GM19463 (cell line): Measurements from ENCODE around the gene MOBP.
"Not testable (repeated sequence)": the region's sequence is repeated elsewhere in the genome, so short reads cannot be mapped to it uniquely, and the experiment has no call there.

ENCODE experiments used
- ATAC-seq: cut with Tn5 transposase; IDR thresholded peaks from one replicate; pipeline ENCODE4 v1.9.1; 2021; ENCODE audit warnings: mild to moderate bottlenecking, moderate library complexity; ENCODE audit not compliant: unreplicated experiment

The MOBP gene

GRCh38 chr3:39467394-39468107 is at the start of gene MOBP:
Gene MOBP, plus strand, starts transcription at chr3:39467680. Its CDS starts 34,390 bp downstream, at chr3:39502070.
- no peak for ATAC-seq

- not testable (repeated sequence) for ATAC-seq
Measured at GRCh38 chr3:39418556-39419225, 48.8 kb upstream of the MOBP start.

- ATAC-seq, result no peak
Measured at GRCh38 chr3:39419742-39420315, 47.7 kb upstream of the MOBP start.

- no peak for ATAC-seq
Measured at GRCh38 chr3:39420543-39420942, 46.9 kb upstream of the MOBP start.

GRCh38 chr3:39423436-39423970 is 44.0 kb upstream of the MOBP start:
- ATAC-seq, result no peak

- no peak for ATAC-seq
Measured at GRCh38 chr3:39426312-39426711, 41.2 kb upstream of the MOBP start.

- no peak for ATAC-seq
Measured at GRCh38 chr3:39427506-39427905, 40.0 kb upstream of the MOBP start.

- no peak for ATAC-seq
Measured at GRCh38 chr3:39428745-39429201, 38.7 kb upstream of the MOBP start.

- ATAC-seq, result no peak
Measured at GRCh38 chr3:39429466-39429865, 38.0 kb upstream of the MOBP start.

GRCh38 chr3:39432342-39432741 is 35.1 kb upstream of the MOBP start:
- no peak for ATAC-seq

- no peak for ATAC-seq
Measured at GRCh38 chr3:39433642-39434041, 33.8 kb upstream of the MOBP start.

GRCh38 chr3:39434574-39434973 is 32.9 kb upstream of the MOBP start:
- ATAC-seq, result peak; percentile 97

GRCh38 chr3:39435006-39435748 is 32.3 kb upstream of the MOBP start:
- ATAC-seq, result no peak

- no peak for ATAC-seq
Measured at GRCh38 chr3:39438880-39439279, 28.6 kb upstream of the MOBP start.

GRCh38 chr3:39440316-39440715 is 27.2 kb upstream of the MOBP start:
- no peak for ATAC-seq

- ATAC-seq, result no peak
Measured at GRCh38 chr3:39443530-39443929, 23.9 kb upstream of the MOBP start.

- no peak for ATAC-seq
Measured at GRCh38 chr3:39445927-39446326, 21.6 kb upstream of the MOBP start.

GRCh38 chr3:39446444-39446843 is 21.0 kb upstream of the MOBP start:
- no peak for ATAC-seq

GRCh38 chr3:39447637-39448483 is 19.6 kb upstream of the MOBP start:
- ATAC-seq, result peak; percentile 81
